Activated CD8-positive, alpha-beta T cell treated with anti-CD3 and anti-CD28 coated beads for 36 hours (primary cell): ENCODE data around the gene GLG1. TPM values are rescaled to one million over a fixed set of nuclear protein-coding genes. Genes with fewer than 3 reads are reported as not detected.
A peak's percentile ranks its signal among the peaks of the same experiment; 100 is the strongest.

Source experiments
- ATAC-seq: fragments of 200-7000 bp; cut with Tn5 transposase; one replicate; pipeline ENCODE4 v1.10.0; 2021; ENCODE audit warnings: mild to moderate bottlenecking, moderate library complexity
- CTCF ChIA-PET: fragments of 350-600 bp; sonication (Branson Sonifier 250); formaldehyde crosslinking; loops from one replicate; lab custom pipeline; 2021; ENCODE audit warnings: antibody characterized with exemption; lab: Charles Lee
- POLR2A ChIA-PET: fragments of 350-600 bp; sonication (Branson Sonifier 250); formaldehyde crosslinking; loops from one replicate; lab custom pipeline; 2021; ENCODE audit warnings: antibody characterized with exemption; lab: Charles Lee
- DNase-seq: peaks from one replicate; pipeline ENCODE4 v3.0.0-alpha.2; 2020
- H3K27ac Mint-ChIP-seq: one replicate; pipeline ENCODE4 v1.8.0; 2021; ENCODE audit warnings: mild to moderate bottlenecking, mixed read lengths
- H3K27me3 Mint-ChIP-seq: one replicate; pipeline ENCODE4 v1.8.0; 2021; ENCODE audit warnings: mixed read lengths
- H3K36me3 Mint-ChIP-seq: one replicate; pipeline ENCODE4 v1.8.0; 2021; ENCODE audit warnings: low read depth, mixed read lengths
- H3K4me1 Mint-ChIP-seq: one replicate; pipeline ENCODE4 v1.8.0; 2021; ENCODE audit warnings: low read depth, mixed read lengths
- H3K4me3 Mint-ChIP-seq: one replicate; pipeline ENCODE4 v1.8.0; 2021; ENCODE audit warnings: mild to moderate bottlenecking, moderate library complexity, mixed read lengths
- H3K9me3 Mint-ChIP-seq: one replicate; pipeline ENCODE4 v1.8.0; 2021; ENCODE audit warnings: mixed read lengths
- CTCF ChIP-seq: fragments of 200-600 bp; IDR thresholded peaks from one replicate; pipeline ENCODE4 v1.8.0; 2022; ENCODE audit warnings: antibody characterized with exemption, mild to moderate bottlenecking
- intact Hi-C: fragments of 100-400 bp; cut with micrococcal nuclease; formaldehyde crosslinking; loops from one replicate; pipeline ENCODE4 v1.10.0; 2022
- total RNA-seq, 2 experiments: library from RNA; stranded (reverse); gene quantifications; one replicate each; pipeline ENCODE4 v1.2.3, GENCODE V29; 2021

Gene GLG1
- total RNA-seq, 2 experiments from 2014 or later, result 70.0 to 74.9 TPM

- Mint-ChIP-seq H3K36me3 (peaks cover 2% of the 10 kb centered on the region), H3K4me3 (no peak overlapping the region), H3K9me3 (no peaks in the 10 kb centered on the region), H3K27me3 (no peaks in the 10 kb centered on the region), H3K4me1 (peaks cover 68% of the 10 kb centered on the region), H3K27ac (no peak overlapping the region)
- ChIA-PET POLR2A (interaction anchor here (0.9 to 1.3 kb wide), 3 partner anchors 8 to 13 kb away, joined by 3 read pairs; no protein-coding TSS in a partner anchor), CTCF (interaction anchor here (0.9 to 1.6 kb wide), 3 partner anchors 13 to 70 kb away, joined by 3 read pairs; no protein-coding TSS in a partner anchor)
- TF ChIP-seq CTCF, result no peak
- intact Hi-C loops, result no loop called here
- ATAC-seq, result no peak
- DNase-seq, result no peak
These were observed 36.3 kb downstream of the GLG1 start for GRCh38 chr16:74570412-74571301.

- CTCF ChIA-PET, result interaction anchor here (0.7 to 1.0 kb wide), 3 partner anchors 9 to 92 kb away, joined by 3 to 5 read pairs (median 3); no protein-coding TSS in a partner anchor
- Mint-ChIP-seq H3K4me1 (peaks cover 72% of the 10 kb centered on the region), H3K9me3 (no peaks in the 10 kb centered on the region), H3K27ac (no peak overlapping the region), H3K4me3 (no peak overlapping the region), H3K36me3 (peaks cover 2% of the 10 kb centered on the region), H3K27me3 (no peaks in the 10 kb centered on the region)
- DNase-seq, result no peak
- peak; percentile 37 for ATAC-seq
- intact Hi-C loops, result no loop called here
- TF ChIP-seq CTCF, result no peak
- POLR2A ChIA-PET, result interaction anchor here (1.0 to 1.8 kb wide), 4 partner anchors 9 to 24 kb away, joined by 3 to 4 read pairs (median 3); no protein-coding TSS in a partner anchor
These were observed 37.8 kb downstream of the GLG1 start for GRCh38 chr16:74568961-74569631.

GRCh38 chr16:74567901-74568300 is 39.0 kb downstream of the GLG1 start:
- H3K4me3 Mint-ChIP-seq, result no peak overlapping the region
- intact Hi-C loops, result no loop called here
- POLR2A ChIA-PET, result interaction anchor here (1.1 to 1.8 kb wide), 3 partner anchors 10 to 20 kb away, joined by 3 to 4 read pairs (median 3); no protein-coding TSS in a partner anchor
- TF ChIP-seq CTCF, result no peak
- no peaks in the 10 kb centered on the region for H3K9me3 Mint-ChIP-seq
- no peak for DNase-seq
- ATAC-seq, result no peak
- peaks cover 9% of the 10 kb centered on the region for H3K36me3 Mint-ChIP-seq
- no peaks in the 10 kb centered on the region for H3K27me3 Mint-ChIP-seq
- CTCF ChIA-PET, result no interaction called here
- peak overlapping the region; percentile 20 for H3K27ac Mint-ChIP-seq
- H3K4me1 Mint-ChIP-seq, result peaks cover 77% of the 10 kb centered on the region

- Mint-ChIP-seq H3K27ac (peak overlapping the region; percentile 1), H3K9me3 (no peaks in the 10 kb centered on the region), H3K36me3 (peaks cover 7% of the 10 kb centered on the region), H3K4me1 (peaks cover 76% of the 10 kb centered on the region), H3K27me3 (no peaks in the 10 kb centered on the region), H3K4me3 (no peak overlapping the region)
- ATAC-seq (no peak), DNase-seq (no peak)
- ChIA-PET POLR2A (no interaction called here), CTCF (no interaction called here)
- intact Hi-C loops, result no loop called here
- no peak for TF ChIP-seq CTCF
These were observed 41.5 kb downstream of the GLG1 start for GRCh38 chr16:74565378-74565777.
